ENCODE results near the gene GSX2.

Gene GSX2

DNA sequence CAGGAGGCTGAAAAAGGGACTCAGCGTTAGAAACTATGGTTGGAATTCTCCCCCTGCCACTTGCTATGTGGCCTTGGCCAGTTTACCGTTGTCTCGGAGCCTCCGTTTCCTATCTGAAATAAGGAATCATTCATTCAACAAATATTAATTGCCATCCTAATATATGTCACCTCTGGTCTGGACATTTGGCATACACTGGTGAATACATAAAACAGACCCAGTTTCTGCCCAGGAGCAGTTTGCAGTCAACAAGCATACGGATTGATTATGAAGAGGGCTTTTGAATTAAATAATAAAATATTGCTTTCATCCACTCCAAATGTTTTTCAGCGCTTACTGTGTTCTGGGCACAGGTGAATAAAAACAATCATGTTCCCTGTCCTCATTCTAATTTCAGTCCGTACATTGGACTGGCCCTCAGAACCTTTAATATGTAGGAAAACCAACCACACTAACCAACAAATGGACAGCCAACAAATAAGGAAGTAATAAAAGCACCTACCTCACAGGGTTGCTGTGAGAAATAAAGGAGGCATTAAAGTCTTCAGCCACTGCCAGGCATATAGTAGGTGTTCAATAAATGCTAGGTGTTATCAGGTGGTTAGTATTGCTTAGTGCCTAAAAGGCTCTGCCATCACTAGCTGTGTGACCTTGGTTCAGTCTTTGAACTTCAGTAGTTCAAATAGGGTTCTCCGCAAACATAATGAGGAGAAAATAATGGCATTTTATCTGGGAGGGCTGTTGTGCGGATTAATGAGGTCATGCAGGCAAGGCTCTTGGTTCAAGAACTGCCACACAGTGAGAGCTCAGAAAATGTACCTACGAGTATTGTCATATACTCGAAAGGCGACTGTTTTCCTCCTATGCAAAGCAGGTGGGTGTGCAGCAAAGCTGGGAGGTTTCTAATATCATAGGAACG, 7.3 kb upstream of the GSX2 start:
- TF ChIP-seq L3MBTL2 (conservative IDR thresholded peaks at IDR 0.05) (no peak), SP1 (IDR thresholded peaks at IDR 0.05) (no peak)
- CTCF ChIA-PET: no interaction called here
- DNase-seq (ENCODE audit: extremely low spot score): no peak
- POLR2A ChIA-PET: no interaction called here

DNA sequence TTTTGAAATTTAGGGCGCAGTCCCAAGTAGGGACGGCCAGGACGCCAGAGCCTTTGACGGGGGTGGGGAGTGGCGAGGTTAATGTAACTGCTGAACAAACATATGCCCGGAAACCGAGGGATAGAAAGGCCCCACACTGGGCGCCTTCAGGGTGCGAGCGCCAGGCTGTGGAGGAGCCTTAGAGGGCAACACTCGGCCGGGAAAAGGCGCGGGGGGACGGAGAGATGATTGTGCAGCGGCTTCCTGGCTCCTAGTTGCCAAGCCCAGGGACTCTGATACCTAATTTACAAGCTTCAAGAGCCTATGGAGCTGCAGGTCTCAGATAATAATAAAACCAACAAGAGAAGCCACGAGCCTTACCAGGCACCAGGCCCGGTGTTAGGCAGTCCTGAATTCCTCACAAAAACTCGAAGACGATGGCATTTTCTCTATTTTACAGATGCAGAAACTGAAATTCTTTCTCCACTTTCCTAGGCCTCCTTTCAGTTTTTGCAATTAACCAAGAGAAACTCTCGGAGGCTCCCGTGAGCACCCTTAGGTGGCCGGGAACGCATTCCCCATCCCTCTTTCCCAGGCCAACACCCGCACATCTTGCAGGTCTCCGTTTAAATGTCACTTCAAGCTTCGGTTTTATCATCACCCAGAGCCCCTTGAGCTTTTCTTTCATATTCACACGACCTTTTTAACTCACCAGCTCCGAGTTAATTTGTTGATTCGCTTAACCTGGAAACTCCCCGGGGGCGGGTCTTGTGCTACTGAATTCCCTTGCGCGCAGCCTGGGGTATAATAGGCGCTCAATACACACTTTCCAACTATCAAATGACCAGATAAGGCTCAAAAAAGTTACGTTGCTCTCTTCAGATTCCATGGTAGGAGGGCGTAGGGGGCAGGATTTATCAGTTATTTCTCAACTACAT, 6.4 kb upstream of the GSX2 start:
- TF ChIP-seq, protein P1, sequence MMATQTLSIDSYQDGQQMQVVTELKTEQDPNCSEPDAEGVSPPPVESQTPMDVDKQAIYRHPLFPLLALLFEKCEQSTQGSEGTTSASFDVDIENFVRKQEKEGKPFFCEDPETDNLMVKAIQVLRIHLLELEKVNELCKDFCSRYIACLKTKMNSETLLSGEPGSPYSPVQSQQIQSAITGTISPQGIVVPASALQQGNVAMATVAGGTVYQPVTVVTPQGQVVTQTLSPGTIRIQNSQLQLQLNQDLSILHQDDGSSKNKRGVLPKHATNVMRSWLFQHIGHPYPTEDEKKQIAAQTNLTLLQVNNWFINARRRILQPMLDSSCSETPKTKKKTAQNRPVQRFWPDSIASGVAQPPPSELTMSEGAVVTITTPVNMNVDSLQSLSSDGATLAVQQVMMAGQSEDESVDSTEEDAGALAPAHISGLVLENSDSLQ (IDR thresholded peaks at IDR 0.05): no peak
- no peak for TF ChIP-seq FOXK2 (IDR thresholded peaks at IDR 0.05)
- TF ChIP-seq ELF4 (IDR thresholded peaks at IDR 0.05): no peak
- no peak for TF ChIP-seq BHLHE40 (IDR thresholded peaks at IDR 0.05; ENCODE audit: borderline replicate concordance)
- no peak for TF ChIP-seq FOXA1 (IDR thresholded peaks at IDR 0.05)
- TF ChIP-seq HDGF (IDR thresholded peaks at IDR 0.05; ENCODE audit: borderline replicate concordance): no peak
- no peak for TF ChIP-seq CTBP1 (IDR thresholded peaks at IDR 0.05; ENCODE audit: borderline replicate concordance)
- TF ChIP-seq TARDBP (IDR thresholded peaks at IDR 0.05): no peak
- TF ChIP-seq NFRKB (IDR thresholded peaks at IDR 0.05): no peak
- TF ChIP-seq ZNF384 (IDR thresholded peaks at IDR 0.05): no peak
- no peak for TF ChIP-seq SUZ12 (IDR thresholded peaks at IDR 0.05)
- TF ChIP-seq SP1 (IDR thresholded peaks at IDR 0.05): no peak
- no peak for TF ChIP-seq ARNT (IDR thresholded peaks at IDR 0.05)
- DNase-seq (ENCODE audit: extremely low spot score): no peak
- ChIA-PET CTCF (no interaction called here), POLR2A (no interaction called here)

DNA sequence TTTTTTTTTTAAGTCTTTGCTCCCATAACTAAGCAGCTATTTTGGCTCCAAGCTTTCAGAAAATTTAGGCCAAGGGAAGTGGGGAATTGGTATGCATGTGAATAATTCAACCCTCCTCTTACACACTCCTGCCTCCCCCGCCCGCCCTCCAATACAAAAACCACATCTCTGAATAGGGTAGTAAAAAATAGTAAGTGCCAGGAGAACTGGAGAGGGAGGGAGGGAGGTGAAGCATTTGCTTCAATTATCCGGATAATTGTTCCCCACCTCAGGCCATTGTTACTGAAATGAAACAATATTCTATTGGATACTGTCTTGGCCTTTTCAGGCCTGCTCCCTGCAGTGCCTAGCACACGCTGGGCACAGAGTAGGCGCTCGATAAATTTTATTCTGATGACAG, 5.5 kb upstream of the GSX2 start:
- DNase-seq (ENCODE audit: extremely low spot score): no peak
- ChIA-PET POLR2A (no interaction called here), CTCF (no interaction called here)
- TF ChIP-seq TARDBP (IDR thresholded peaks at IDR 0.05) (no peak), ARNT (IDR thresholded peaks at IDR 0.05) (no peak), SUZ12 (IDR thresholded peaks at IDR 0.05) (no peak), CTBP1 (IDR thresholded peaks at IDR 0.05; ENCODE audit: borderline replicate concordance) (no peak), SP1 (IDR thresholded peaks at IDR 0.05) (no peak), ZNF384 (IDR thresholded peaks at IDR 0.05) (no peak), FOXM1 (IDR thresholded peaks at IDR 0.05; ENCODE audit: borderline replicate concordance) (no peak), FOXK2 (IDR thresholded peaks at IDR 0.05) (no peak), FOXA1 (IDR thresholded peaks at IDR 0.05) (no peak), NFRKB (IDR thresholded peaks at IDR 0.05) (no peak), BHLHE40 (IDR thresholded peaks at IDR 0.05; ENCODE audit: borderline replicate concordance) (no peak), LEF1 (IDR thresholded peaks at IDR 0.05; ENCODE audit: borderline replicate concordance) (no peak), HDGF (IDR thresholded peaks at IDR 0.05; ENCODE audit: borderline replicate concordance) (no peak), ELF4 (IDR thresholded peaks at IDR 0.05) (no peak), L3MBTL2 (conservative IDR thresholded peaks at IDR 0.05) (no peak)
- TF ChIP-seq, protein P1 (IDR thresholded peaks at IDR 0.05): no peak

DNA sequence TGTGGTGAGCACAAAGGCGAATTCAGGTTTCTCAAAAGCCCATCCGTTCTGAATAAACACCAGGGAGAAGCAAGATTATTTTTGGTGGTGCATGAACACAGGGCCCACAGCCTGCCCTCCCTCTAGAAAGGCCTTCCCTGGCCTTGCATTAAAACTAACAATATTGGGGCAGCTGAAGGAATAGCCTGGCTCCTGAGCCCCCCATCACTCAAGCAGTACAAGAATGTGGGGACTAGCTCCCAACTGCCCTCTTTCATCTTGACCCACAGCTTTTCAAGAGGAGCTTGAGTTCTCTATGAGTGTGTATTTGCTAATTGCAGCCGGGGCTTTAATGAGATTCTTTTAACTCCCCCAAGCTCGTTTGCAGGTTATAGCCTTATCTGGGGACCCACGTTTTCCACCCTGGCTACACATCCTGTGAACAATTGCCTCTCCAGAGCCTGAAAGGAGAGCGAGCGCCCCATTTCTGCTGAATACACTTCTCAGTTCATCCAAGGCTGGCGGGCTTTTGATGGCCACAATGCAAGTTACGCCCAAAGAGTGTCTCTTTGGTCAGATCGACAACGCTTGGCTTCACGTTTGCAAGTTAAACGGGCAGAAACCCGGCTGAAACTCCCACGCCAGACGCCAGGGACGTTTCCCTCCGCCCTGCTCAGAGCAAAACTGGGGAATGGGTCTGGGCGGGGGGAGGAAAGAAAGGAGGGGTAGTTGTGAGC, 4.7 kb upstream of the GSX2 start:
- no peak for TF ChIP-seq FOXA1 (IDR thresholded peaks at IDR 0.05)
- no peak for TF ChIP-seq TARDBP (IDR thresholded peaks at IDR 0.05)
- TF ChIP-seq SUZ12 (IDR thresholded peaks at IDR 0.05): no peak
- TF ChIP-seq ZNF384 (IDR thresholded peaks at IDR 0.05): no peak
- TF ChIP-seq, protein P1 (IDR thresholded peaks at IDR 0.05): no peak
- TF ChIP-seq FOXK2 (IDR thresholded peaks at IDR 0.05): no peak
- no peak for TF ChIP-seq LEF1 (IDR thresholded peaks at IDR 0.05; ENCODE audit: borderline replicate concordance)
- no peak for TF ChIP-seq NFRKB (IDR thresholded peaks at IDR 0.05)
- TF ChIP-seq FOXM1 (IDR thresholded peaks at IDR 0.05; ENCODE audit: borderline replicate concordance): no peak
- no peak for TF ChIP-seq ELF4 (IDR thresholded peaks at IDR 0.05)
- no peak for TF ChIP-seq CTBP1 (IDR thresholded peaks at IDR 0.05; ENCODE audit: borderline replicate concordance)
- TF ChIP-seq BHLHE40 (IDR thresholded peaks at IDR 0.05; ENCODE audit: borderline replicate concordance): no peak
- ChIA-PET CTCF (no interaction called here), POLR2A (no interaction called here)
- no peak for DNase-seq (ENCODE audit: extremely low spot score)

DNA sequence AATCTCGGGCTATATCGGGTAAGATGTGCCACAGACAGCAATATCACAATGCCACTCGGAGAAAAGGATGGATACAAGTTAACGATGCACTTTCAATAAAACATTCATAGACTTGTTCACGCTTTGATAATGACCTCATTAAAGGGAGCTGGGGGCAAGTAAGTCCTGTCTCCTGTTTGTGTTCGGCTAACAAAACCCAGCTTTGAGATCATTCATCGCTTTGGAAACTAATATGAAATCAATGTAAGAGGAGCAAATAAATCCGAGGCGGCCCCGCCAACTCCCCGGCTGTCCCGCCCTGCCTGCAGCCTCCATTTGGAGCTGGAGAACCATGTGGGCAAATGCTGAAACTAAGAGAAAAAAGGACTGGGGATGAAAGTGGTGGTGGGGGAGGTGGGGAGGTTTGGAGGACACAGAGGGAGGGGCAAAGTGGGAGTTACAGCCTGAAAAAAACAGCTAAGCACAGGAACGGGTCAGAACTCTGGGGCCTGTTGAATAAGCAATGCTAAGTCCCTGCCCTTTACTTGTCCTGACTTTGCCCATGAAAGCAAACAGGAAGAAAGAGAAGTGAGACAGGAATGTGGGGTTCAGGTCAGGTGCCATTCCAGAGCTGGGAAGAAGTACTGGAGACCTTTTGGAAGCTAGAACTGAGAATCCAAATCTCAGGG, 3.5 kb upstream of the GSX2 start:
- DNase-seq (ENCODE audit: extremely low spot score): no peak
- ChIA-PET CTCF (interaction anchor here (1.3 kb wide), 1 partner anchor 167 kb away, joined by 4 read pairs; no protein-coding TSS in a partner anchor), POLR2A (no interaction called here)
- TF ChIP-seq HDGF (IDR thresholded peaks at IDR 0.05; ENCODE audit: borderline replicate concordance) (no peak), TARDBP (IDR thresholded peaks at IDR 0.05) (no peak), LEF1 (IDR thresholded peaks at IDR 0.05; ENCODE audit: borderline replicate concordance) (no peak), FOXK2 (IDR thresholded peaks at IDR 0.05) (no peak), SUZ12 (IDR thresholded peaks at IDR 0.05) (no peak), FOXA1 (IDR thresholded peaks at IDR 0.05) (no peak), BHLHE40 (IDR thresholded peaks at IDR 0.05; ENCODE audit: borderline replicate concordance) (no peak), ZNF384 (IDR thresholded peaks at IDR 0.05) (no peak), CTBP1 (IDR thresholded peaks at IDR 0.05; ENCODE audit: borderline replicate concordance) (no peak), ELF4 (IDR thresholded peaks at IDR 0.05) (no peak), ARNT (IDR thresholded peaks at IDR 0.05) (no peak), L3MBTL2 (conservative IDR thresholded peaks at IDR 0.05) (no peak), SP1 (IDR thresholded peaks at IDR 0.05) (no peak), FOXM1 (IDR thresholded peaks at IDR 0.05; ENCODE audit: borderline replicate concordance) (no peak)

All from HEK293T (cell line).